Measurements from ENCODE around the gene DSCAML1. TPM values are rescaled to one million over a fixed set of nuclear protein-coding genes. Genes with fewer than 3 reads are reported as not detected.

The DSCAML1 gene
- total and polyA plus RNA-seq, 5 donors from 2014 or later = 0.08 to 1.6 (median 0.30) TPM; not detected in 1

- H3K27me3 Mint-ChIP-seq = peaks cover 57% of the 10 kb centered on the region
- Histone ChIP-seq H3K4me1 (ENCODE audit: control insufficient read depth, insufficient read depth, low read length, poor library complexity, severe bottlenecking) (peaks cover 22% of the 10 kb centered on the region), H3K9me3 (ENCODE audit: control insufficient read depth in 2 of 2, low read length in 2 of 2) (no peaks in the 10 kb centered on the region), H3K27ac (ENCODE audit: insufficient read depth, low read length, poor library complexity, severe bottlenecking) (no peak overlapping the region), H3K36me3 (ENCODE audit: control insufficient read depth, insufficient read depth, low read length) (no peaks in the 10 kb centered on the region), H3K4me3 (ENCODE audit: low read depth, low read length) (no peak overlapping the region), H3K27me3 (ENCODE audit: control insufficient read depth, insufficient read depth, low read length) (peaks cover 22% of the 10 kb centered on the region)
- peaks cover 2% of the 10 kb centered on the region for H3K36me3 Mint-ChIP-seq
- DNase-seq (no peak), ATAC-seq (ENCODE audit: low read depth in 2 of 2) (no peak)
- H3K4me3 Mint-ChIP-seq = no peak overlapping the region
- peaks cover 0 to 4% (median 0%) of the 10 kb centered on the region in 7 donors for H3K9me3 Mint-ChIP-seq
- no peak overlapping the region for H3K27ac Mint-ChIP-seq
- H3K4me1 Mint-ChIP-seq = peaks cover 0 to 19% (median 4%) of the 10 kb centered on the region in 4 donors
Measured at GRCh38 chr11:117793583-117793982, 3.4 kb downstream of the DSCAML1 start.

- peaks cover 21% of the 10 kb centered on the region for H3K27me3 ChIP-seq (ENCODE audit: control insufficient read depth, insufficient read depth, low read length)
- no peaks in the 10 kb centered on the region for H3K36me3 ChIP-seq (ENCODE audit: control insufficient read depth, insufficient read depth, low read length)
- peaks cover 0 to 3% (median 0%) of the 10 kb centered on the region in 7 donors for H3K9me3 Mint-ChIP-seq
- H3K27ac Mint-ChIP-seq = no peak overlapping the region
- no peaks in the 10 kb centered on the region for H3K9me3 ChIP-seq (ENCODE audit: control insufficient read depth in 2 of 2, low read length in 2 of 2)
- H3K27ac ChIP-seq (ENCODE audit: insufficient read depth, low read length, poor library complexity, severe bottlenecking) = no peak overlapping the region
- H3K4me1 ChIP-seq (ENCODE audit: control insufficient read depth, insufficient read depth, low read length, poor library complexity, severe bottlenecking) = peaks cover 22% of the 10 kb centered on the region
- peaks cover 0 to 19% (median 4%) of the 10 kb centered on the region in 4 donors for H3K4me1 Mint-ChIP-seq
- DNase-seq (no peak), ATAC-seq (ENCODE audit: low read depth in 2 of 2) (no peak)
- H3K4me3 ChIP-seq (ENCODE audit: low read depth, low read length) = no peak overlapping the region
- no peak overlapping the region for H3K4me3 Mint-ChIP-seq
- H3K27me3 Mint-ChIP-seq = peaks cover 58% of the 10 kb centered on the region
- peaks cover 2% of the 10 kb centered on the region for H3K36me3 Mint-ChIP-seq
Measured at GRCh38 chr11:117792992-117793391, 4.0 kb downstream of the DSCAML1 start.

- Histone ChIP-seq H3K36me3 (ENCODE audit: control insufficient read depth, insufficient read depth, low read length) (no peaks in the 10 kb centered on the region), H3K9me3 (ENCODE audit: control insufficient read depth in 2 of 2, low read length in 2 of 2) (no peaks in the 10 kb centered on the region), H3K27ac (ENCODE audit: insufficient read depth, low read length, poor library complexity, severe bottlenecking) (no peak overlapping the region), H3K27me3 (ENCODE audit: control insufficient read depth, insufficient read depth, low read length) (peaks cover 16% of the 10 kb centered on the region), H3K4me1 (ENCODE audit: control insufficient read depth, insufficient read depth, low read length, poor library complexity, severe bottlenecking) (peaks cover 21% of the 10 kb centered on the region), H3K4me3 (ENCODE audit: low read depth, low read length) (no peak overlapping the region)
- DNase-seq (no peak), ATAC-seq (ENCODE audit: low read depth in 2 of 2) (no peak)
- H3K27me3 Mint-ChIP-seq = peaks cover 51% of the 10 kb centered on the region
- peaks cover 2% of the 10 kb centered on the region for H3K36me3 Mint-ChIP-seq
- H3K27ac Mint-ChIP-seq = no peak overlapping the region
- H3K9me3 Mint-ChIP-seq = peaks cover 0 to 2% (median 0%) of the 10 kb centered on the region in 7 donors
- H3K4me3 Mint-ChIP-seq = no peak overlapping the region
- H3K4me1 Mint-ChIP-seq = peaks cover 0 to 15% (median 0%) of the 10 kb centered on the region in 4 donors
Measured at GRCh38 chr11:117792241-117792640, 4.8 kb downstream of the DSCAML1 start.

GRCh38 chr11:117790279-117790678, 6.7 kb downstream of the DSCAML1 start:
- H3K4me1 Mint-ChIP-seq = peaks cover 0 to 4% (median 0%) of the 10 kb centered on the region in 4 donors
- Histone ChIP-seq H3K36me3 (ENCODE audit: control insufficient read depth, insufficient read depth, low read length) (no peaks in the 10 kb centered on the region), H3K9me3 (ENCODE audit: control insufficient read depth in 2 of 2, low read length in 2 of 2) (no peaks in the 10 kb centered on the region), H3K4me3 (ENCODE audit: low read depth, low read length) (no peak overlapping the region), H3K4me1 (ENCODE audit: control insufficient read depth, insufficient read depth, low read length, poor library complexity, severe bottlenecking) (peaks cover 3% of the 10 kb centered on the region), H3K27ac (ENCODE audit: insufficient read depth, low read length, poor library complexity, severe bottlenecking) (no peak overlapping the region), H3K27me3 (ENCODE audit: control insufficient read depth, insufficient read depth, low read length) (peaks cover 16% of the 10 kb centered on the region)
- peaks cover 46% of the 10 kb centered on the region for H3K27me3 Mint-ChIP-seq
- no peak overlapping the region for H3K4me3 Mint-ChIP-seq
- DNase-seq (no peak), ATAC-seq (ENCODE audit: low read depth in 2 of 2) (no peak)
- H3K27ac Mint-ChIP-seq = no peak overlapping the region
- peaks cover 0 to 2% (median 0%) of the 10 kb centered on the region in 7 donors for H3K9me3 Mint-ChIP-seq
- H3K36me3 Mint-ChIP-seq = peaks cover 2% of the 10 kb centered on the region

GRCh38 chr11:117789241-117789640, 7.8 kb downstream of the DSCAML1 start:
- DNase-seq (no peak), ATAC-seq (ENCODE audit: low read depth in 2 of 2) (no peak)
- no peaks in the 10 kb centered on the region for H3K9me3 Mint-ChIP-seq
- H3K36me3 ChIP-seq (ENCODE audit: control insufficient read depth, insufficient read depth, low read length) = no peaks in the 10 kb centered on the region
- no peaks in the 10 kb centered on the region for H3K4me1 Mint-ChIP-seq
- no peak overlapping the region for H3K4me3 ChIP-seq (ENCODE audit: low read depth, low read length)
- no peak overlapping the region for H3K27ac Mint-ChIP-seq
- H3K27ac ChIP-seq (ENCODE audit: insufficient read depth, low read length, poor library complexity, severe bottlenecking) = no peak overlapping the region
- H3K27me3 ChIP-seq (ENCODE audit: control insufficient read depth, insufficient read depth, low read length) = peaks cover 13% of the 10 kb centered on the region
- H3K36me3 Mint-ChIP-seq = peaks cover 2% of the 10 kb centered on the region
- H3K9me3 ChIP-seq (ENCODE audit: control insufficient read depth in 2 of 2, low read length in 2 of 2) = no peaks in the 10 kb centered on the region
- H3K4me1 ChIP-seq (ENCODE audit: control insufficient read depth, insufficient read depth, low read length, poor library complexity, severe bottlenecking) = no peaks in the 10 kb centered on the region
- no peak overlapping the region for H3K4me3 Mint-ChIP-seq
- peaks cover 39% of the 10 kb centered on the region for H3K27me3 Mint-ChIP-seq

- no peak overlapping the region for H3K4me3 Mint-ChIP-seq
- H3K4me3 ChIP-seq (ENCODE audit: low read depth, low read length) = no peak overlapping the region
- peaks cover 2% of the 10 kb centered on the region for H3K36me3 Mint-ChIP-seq
- DNase-seq (no peak), ATAC-seq (ENCODE audit: low read depth in 2 of 2) (no peak)
- peaks cover 24% of the 10 kb centered on the region for H3K27me3 Mint-ChIP-seq
- no peaks in the 10 kb centered on the region for H3K9me3 ChIP-seq (ENCODE audit: control insufficient read depth in 2 of 2, low read length in 2 of 2)
- H3K27ac Mint-ChIP-seq = no peak overlapping the region
- peaks cover 8% of the 10 kb centered on the region for H3K27me3 ChIP-seq (ENCODE audit: control insufficient read depth, insufficient read depth, low read length)
- H3K9me3 Mint-ChIP-seq = no peaks in the 10 kb centered on the region
- no peak overlapping the region for H3K27ac ChIP-seq (ENCODE audit: insufficient read depth, low read length, poor library complexity, severe bottlenecking)
- peaks cover 0 to 3% (median 0%) of the 10 kb centered on the region in 4 donors for H3K4me1 Mint-ChIP-seq
- no peaks in the 10 kb centered on the region for H3K4me1 ChIP-seq (ENCODE audit: control insufficient read depth, insufficient read depth, low read length, poor library complexity, severe bottlenecking)
- no peaks in the 10 kb centered on the region for H3K36me3 ChIP-seq (ENCODE audit: control insufficient read depth, insufficient read depth, low read length)
Measured at GRCh38 chr11:117786135-117786870, 10.7 kb downstream of the DSCAML1 start.

DNA sequence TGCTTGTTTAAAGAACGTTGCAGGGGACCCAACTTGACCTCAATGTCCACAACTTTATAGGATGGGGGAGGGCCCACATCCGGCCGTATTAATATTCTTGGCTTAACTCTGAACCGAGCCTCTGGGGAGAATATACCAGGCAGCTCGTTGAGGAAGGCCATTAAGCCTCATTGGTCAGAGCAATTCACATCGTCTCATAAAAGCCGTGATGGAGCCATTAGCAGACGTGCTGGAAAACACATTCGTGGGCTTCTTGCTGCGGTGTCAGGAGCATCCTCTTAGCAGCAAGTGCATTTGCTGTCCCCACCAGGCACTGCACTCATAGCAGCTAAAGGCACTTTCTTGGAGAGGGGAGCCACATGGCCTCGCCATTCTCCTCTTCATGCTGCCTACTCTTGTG, 14.9 kb downstream of the DSCAML1 start:
- DNase-seq (no peak), ATAC-seq (ENCODE audit: low read depth in 2 of 2) (no peak)
- peaks cover 0 to 3% (median 0%) of the 10 kb centered on the region in 4 donors for H3K4me1 Mint-ChIP-seq
- Histone ChIP-seq H3K4me3 (ENCODE audit: low read depth, low read length) (no peak overlapping the region), H3K27ac (ENCODE audit: insufficient read depth, low read length, poor library complexity, severe bottlenecking) (no peak overlapping the region), H3K36me3 (ENCODE audit: control insufficient read depth, insufficient read depth, low read length) (no peaks in the 10 kb centered on the region), H3K9me3 (ENCODE audit: control insufficient read depth in 2 of 2, low read length in 2 of 2) (no peaks in the 10 kb centered on the region), H3K27me3 (ENCODE audit: control insufficient read depth, insufficient read depth, low read length) (peaks cover 6% of the 10 kb centered on the region), H3K4me1 (ENCODE audit: control insufficient read depth, insufficient read depth, low read length, poor library complexity, severe bottlenecking) (no peaks in the 10 kb centered on the region)
- peaks cover 4% of the 10 kb centered on the region for H3K36me3 Mint-ChIP-seq
- peaks cover 26% of the 10 kb centered on the region for H3K27me3 Mint-ChIP-seq
- H3K4me3 Mint-ChIP-seq = no peak overlapping the region
- H3K27ac Mint-ChIP-seq = no peak overlapping the region
- H3K9me3 Mint-ChIP-seq = no peaks in the 10 kb centered on the region

DNA sequence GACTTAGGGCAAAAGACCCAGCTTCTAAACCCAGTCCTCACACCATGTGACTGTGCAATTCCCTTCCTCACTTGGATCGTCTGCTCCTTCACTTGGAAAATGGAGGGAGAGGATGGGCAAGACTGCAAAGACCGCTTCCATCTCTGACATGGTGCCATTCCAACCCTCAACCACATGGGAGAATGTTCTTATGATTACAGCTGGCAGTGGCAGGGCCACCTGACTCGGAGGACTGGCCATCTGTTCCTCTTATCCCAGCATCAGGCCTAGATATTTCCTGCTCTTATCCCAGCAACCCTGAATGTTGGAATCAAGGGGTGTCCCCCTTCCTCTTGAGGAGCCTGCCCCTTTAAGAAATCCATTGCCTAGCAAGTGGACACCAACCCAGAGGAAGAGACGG, 15.4 kb downstream of the DSCAML1 start:
- H3K27me3 ChIP-seq (ENCODE audit: control insufficient read depth, insufficient read depth, low read length) = peaks cover 6% of the 10 kb centered on the region
- Mint-ChIP-seq H3K27ac (no peak overlapping the region), H3K36me3 (peaks cover 4% of the 10 kb centered on the region)

More for the DNA sequence above, 15.4 kb downstream of the DSCAML1 start:
- Histone ChIP-seq H3K4me1 (ENCODE audit: control insufficient read depth, insufficient read depth, low read length, poor library complexity, severe bottlenecking) (no peaks in the 10 kb centered on the region), H3K27ac (ENCODE audit: insufficient read depth, low read length, poor library complexity, severe bottlenecking) (no peak overlapping the region), H3K4me3 (ENCODE audit: low read depth, low read length) (no peak overlapping the region), H3K36me3 (ENCODE audit: control insufficient read depth, insufficient read depth, low read length) (no peaks in the 10 kb centered on the region), H3K9me3 (ENCODE audit: control insufficient read depth in 2 of 2, low read length in 2 of 2) (no peaks in the 10 kb centered on the region)
- no peak for DNase-seq
- Mint-ChIP-seq H3K4me1 (peaks cover 0 to 3% (median 0%) of the 10 kb centered on the region in 4 donors), H3K9me3 (no peaks in the 10 kb centered on the region), H3K27me3 (peaks cover 26% of the 10 kb centered on the region), H3K4me3 (no peak overlapping the region)
- ATAC-seq (ENCODE audit: low read depth in 2 of 2) = no peak
